HEK293T (cell line): Measurements from ENCODE around the gene SLC9A9.

Source experiments
- CTCF ChIA-PET: fragments of 350-600 bp; formaldehyde crosslinking; extraction: SDS; loops from one replicate; lab custom pipeline; 2021; ENCODE audit warnings: antibody characterized with exemption, inconsistent platforms; lab: Yijun Ruan, JAX
- POLR2A ChIA-PET: fragments of 350-600 bp; formaldehyde crosslinking; extraction: SDS; loops from one replicate; lab custom pipeline; 2020; ENCODE audit warnings: antibody characterized with exemption, inconsistent platforms; lab: Yijun Ruan, JAX
- DNase-seq: peaks from one replicate; pipeline ENCODE4 v3.0.0; 2012; ENCODE audit warnings: mixed read lengths; ENCODE audit errors: extremely low spot score
- ARNT ChIP-seq: fragments of 450-650 bp; IDR thresholded peaks from 2 replicates; pipeline ENCODE4 v1.6.1; 2017; ENCODE audit warnings: mild to moderate bottlenecking
- BHLHE40 ChIP-seq: fragments of 450-650 bp; IDR thresholded peaks from 2 replicates; pipeline ENCODE4 v1.6.1; 2016; ENCODE audit warnings: mild to moderate bottlenecking, moderate library complexity, borderline replicate concordance
- CTBP1 ChIP-seq: fragments of 450-650 bp; IDR thresholded peaks from 2 replicates; pipeline ENCODE4 v1.6.1; 2016; ENCODE audit warnings: borderline replicate concordance
- ELF4 ChIP-seq: fragments of 450-650 bp; IDR thresholded peaks from 2 replicates; pipeline ENCODE4 v1.6.1; 2017; ENCODE audit warnings: antibody characterized with exemption
- FOXA1 ChIP-seq: fragments of 450-650 bp; IDR thresholded peaks from 2 replicates; pipeline ENCODE4 v1.6.1; 2016; ENCODE audit warnings: mild to moderate bottlenecking
- FOXK2 ChIP-seq: fragments of 450-650 bp; IDR thresholded peaks from 2 replicates; pipeline ENCODE4 v1.6.1; 2016; ENCODE audit warnings: mild to moderate bottlenecking
- FOXM1 ChIP-seq: fragments of 450-650 bp; IDR thresholded peaks from 2 replicates; pipeline ENCODE4 v1.6.1; 2017; ENCODE audit warnings: mild to moderate bottlenecking, borderline replicate concordance
- HDGF ChIP-seq: fragments of 450-650 bp; IDR thresholded peaks from 2 replicates; pipeline ENCODE4 v1.6.1; 2017; ENCODE audit warnings: antibody characterized with exemption, borderline replicate concordance
- L3MBTL2 ChIP-seq: fragments of 450-650 bp; conservative IDR thresholded peaks from 2 replicates; pipeline ENCODE4 v1.6.1; 2016; ENCODE audit warnings: mild to moderate bottlenecking
- LEF1 ChIP-seq: fragments of 450-650 bp; IDR thresholded peaks from 2 replicates; pipeline ENCODE4 v1.6.1; 2017; ENCODE audit warnings: mild to moderate bottlenecking, borderline replicate concordance
- NFRKB ChIP-seq: fragments of 450-650 bp; IDR thresholded peaks from 2 replicates; pipeline ENCODE4 v1.6.1; 2016; ENCODE audit warnings: mild to moderate bottlenecking, moderate library complexity
- PKNOX1 ChIP-seq: fragments of 450-650 bp; IDR thresholded peaks from 2 replicates; pipeline ENCODE4 v1.6.1; 2016
- SP1 ChIP-seq: fragments of 450-650 bp; IDR thresholded peaks from 2 replicates; pipeline ENCODE4 v1.6.1; 2017
- SUZ12 ChIP-seq: fragments of 450-650 bp; IDR thresholded peaks from 2 replicates; pipeline ENCODE4 v1.6.1; 2016; ENCODE audit warnings: mild to moderate bottlenecking
- TARDBP ChIP-seq: fragments of 450-650 bp; IDR thresholded peaks from 2 replicates; pipeline ENCODE4 v1.6.1; 2016
- ZNF384 ChIP-seq: fragments of 450-650 bp; IDR thresholded peaks from 2 replicates; pipeline ENCODE4 v1.6.1; 2016

SLC9A9 gene

DNA sequence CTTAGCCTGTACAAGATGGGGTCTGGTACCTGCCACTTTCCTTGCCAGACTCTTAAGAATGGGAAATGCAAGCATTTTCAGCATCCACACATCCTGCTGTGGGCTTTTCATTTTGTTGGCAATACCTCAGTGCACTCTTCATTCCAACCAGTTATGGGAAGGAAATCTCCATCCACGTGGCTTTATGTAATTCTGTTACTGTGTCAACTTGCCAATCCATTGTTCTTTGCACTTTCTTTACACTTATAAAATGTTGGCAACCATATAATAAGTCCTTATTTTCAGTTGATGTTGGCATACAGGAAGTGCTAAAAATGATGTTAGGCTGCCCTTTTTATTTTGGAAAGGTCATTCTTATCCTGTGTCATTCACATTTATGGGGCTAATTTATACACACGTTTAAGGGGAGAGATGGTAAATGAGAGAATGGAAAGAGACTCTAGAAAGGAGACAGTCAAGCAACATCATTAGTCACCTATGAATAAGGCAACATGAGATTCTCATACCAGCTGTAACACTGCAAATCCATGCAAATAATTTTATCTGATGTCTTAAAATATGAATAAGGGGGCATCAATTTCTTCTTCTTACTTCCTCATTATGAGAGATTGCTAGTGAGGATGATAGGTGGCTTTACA, 490.0 kb downstream of the SLC9A9 start:
- TF ChIP-seq ZNF384 (no peak), FOXK2 (no peak), FOXM1 (no peak), SP1 (no peak), ARNT (no peak), L3MBTL2 (no peak), CTBP1 (no peak), TARDBP (no peak), NFRKB (no peak), SUZ12 (no peak)
- CTCF ChIA-PET = no interaction called here
- POLR2A ChIA-PET = no interaction called here
- DNase-seq = no peak

DNA sequence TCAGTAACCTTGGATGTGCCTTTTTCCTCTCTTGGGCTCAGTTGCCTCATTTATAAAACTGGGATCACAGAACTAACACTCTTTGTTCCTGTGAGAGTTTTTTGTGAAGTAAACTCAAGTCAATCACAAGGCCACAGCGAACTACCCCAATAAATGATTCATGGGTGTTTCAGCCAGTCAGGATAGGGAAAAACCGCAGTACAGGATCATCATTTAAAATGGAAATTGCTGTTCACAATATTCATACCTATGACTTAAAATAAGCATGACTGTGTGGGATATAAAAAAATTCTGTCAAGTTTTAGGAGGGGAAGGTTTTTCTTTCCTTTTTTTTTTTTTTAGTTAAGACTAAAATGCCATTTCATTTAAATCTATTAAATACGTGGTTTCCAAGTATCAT, 490.6 kb downstream of the SLC9A9 start:
- POLR2A ChIA-PET = no interaction called here
- no peak for DNase-seq
- CTCF ChIA-PET = no interaction called here
- TF ChIP-seq PKNOX1 (no peak), TARDBP (no peak), SUZ12 (no peak), ZNF384 (no peak), SP1 (no peak), HDGF (no peak), LEF1 (no peak), FOXM1 (no peak), L3MBTL2 (no peak), FOXA1 (no peak), ARNT (no peak), ELF4 (no peak), BHLHE40 (no peak), FOXK2 (no peak)

DNA sequence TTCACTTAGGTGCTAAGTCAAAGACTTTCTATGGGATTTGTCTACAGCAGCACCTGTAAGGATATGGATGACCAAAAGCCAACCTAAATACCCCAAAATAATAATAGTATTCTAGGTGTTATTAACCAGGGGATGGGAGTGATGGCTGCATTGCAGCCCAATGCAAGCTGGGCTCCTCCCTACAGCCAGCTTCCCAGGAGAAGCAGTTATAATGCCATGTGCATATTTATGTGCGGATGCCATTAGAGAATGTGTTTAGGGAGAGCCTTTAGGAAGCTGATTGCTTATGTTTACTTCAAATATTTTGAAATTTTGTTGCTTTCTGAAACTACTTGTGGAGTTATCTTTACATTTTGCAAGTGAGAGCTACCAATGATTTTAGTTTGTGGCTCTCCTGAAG, 491.4 kb downstream of the SLC9A9 start:
- TF ChIP-seq PKNOX1 = no peak
- TF ChIP-seq ELF4 = no peak
- no peak for TF ChIP-seq FOXK2
- no peak for TF ChIP-seq NFRKB
- no peak for TF ChIP-seq BHLHE40
- TF ChIP-seq ZNF384 = no peak
- no peak for TF ChIP-seq FOXM1
- TF ChIP-seq CTBP1 = no peak
- no peak for TF ChIP-seq HDGF
- TF ChIP-seq L3MBTL2 = no peak
- no peak for TF ChIP-seq SUZ12
- no peak for TF ChIP-seq FOXA1
- TF ChIP-seq TARDBP = no peak
- no peak for TF ChIP-seq LEF1
- TF ChIP-seq SP1 = no peak
- no peak for TF ChIP-seq ARNT
- POLR2A ChIA-PET = no interaction called here
- DNase-seq = no peak
- CTCF ChIA-PET = interaction anchor here (0.8 kb wide), 1 partner anchor 8 kb away, joined by 4 read pairs; no protein-coding TSS in a partner anchor

DNA sequence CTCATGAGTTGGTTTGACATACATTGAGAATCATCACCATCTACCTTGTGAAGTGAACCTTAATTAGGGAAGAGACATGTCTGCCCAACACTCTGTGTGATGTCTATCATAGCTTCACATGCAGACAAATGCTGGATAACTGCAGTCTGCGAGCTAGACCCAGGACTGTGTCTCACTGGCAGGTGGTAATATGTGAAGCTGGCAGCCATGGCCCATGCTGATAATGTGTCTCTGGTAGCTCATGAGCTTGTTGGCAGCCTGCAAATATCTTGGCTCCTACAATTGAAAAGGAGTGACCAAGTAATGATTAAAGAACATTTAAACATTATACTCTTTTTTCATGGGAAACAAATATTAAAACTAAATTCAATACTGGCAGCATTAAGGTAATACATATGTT, 493.9 kb downstream of the SLC9A9 start:
- CTCF ChIA-PET = no interaction called here
- POLR2A ChIA-PET = no interaction called here
- no peak for DNase-seq
- no peak for TF ChIP-seq PKNOX1
- TF ChIP-seq NFRKB = no peak

DNA sequence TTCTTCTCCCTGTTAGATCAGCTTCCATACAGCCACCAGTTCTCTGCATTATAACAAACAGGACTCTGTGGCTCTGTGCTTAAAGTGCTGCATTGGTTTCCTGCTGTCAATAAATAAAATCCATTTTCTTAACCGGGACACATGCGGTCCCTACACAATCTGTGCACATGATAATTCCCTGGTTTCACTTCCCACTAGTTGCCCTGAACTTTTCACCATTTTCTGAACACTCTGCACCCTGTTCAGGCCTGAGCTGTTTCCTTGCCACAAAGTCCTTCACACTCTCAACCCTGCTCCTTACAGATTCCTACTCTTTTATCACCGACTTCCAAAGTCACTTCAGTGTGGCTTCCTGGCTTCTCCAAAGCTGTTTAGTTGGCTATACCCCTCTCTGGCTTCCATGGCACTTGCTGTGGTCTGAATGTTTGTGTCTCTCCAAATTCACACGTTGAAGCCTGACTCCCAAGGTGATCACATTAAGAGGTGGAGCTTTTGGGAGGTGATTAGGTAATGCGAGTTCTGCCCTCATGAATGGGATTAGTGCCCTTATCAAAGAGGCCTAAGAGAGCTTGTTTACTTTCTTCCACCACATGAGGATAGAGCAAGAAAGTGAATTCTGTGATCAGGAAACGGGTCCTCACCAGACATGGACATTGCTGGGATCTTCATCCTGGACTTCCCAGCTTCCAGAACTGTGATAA, 495.3 kb downstream of the SLC9A9 start:
- POLR2A ChIA-PET = no interaction called here
- no peak for DNase-seq
- CTCF ChIA-PET = no interaction called here
- TF ChIP-seq L3MBTL2 (no peak), LEF1 (no peak), NFRKB (no peak), TARDBP (no peak), FOXK2 (no peak), FOXA1 (no peak), FOXM1 (no peak), SUZ12 (no peak), HDGF (no peak), CTBP1 (no peak), ZNF384 (no peak)

DNA sequence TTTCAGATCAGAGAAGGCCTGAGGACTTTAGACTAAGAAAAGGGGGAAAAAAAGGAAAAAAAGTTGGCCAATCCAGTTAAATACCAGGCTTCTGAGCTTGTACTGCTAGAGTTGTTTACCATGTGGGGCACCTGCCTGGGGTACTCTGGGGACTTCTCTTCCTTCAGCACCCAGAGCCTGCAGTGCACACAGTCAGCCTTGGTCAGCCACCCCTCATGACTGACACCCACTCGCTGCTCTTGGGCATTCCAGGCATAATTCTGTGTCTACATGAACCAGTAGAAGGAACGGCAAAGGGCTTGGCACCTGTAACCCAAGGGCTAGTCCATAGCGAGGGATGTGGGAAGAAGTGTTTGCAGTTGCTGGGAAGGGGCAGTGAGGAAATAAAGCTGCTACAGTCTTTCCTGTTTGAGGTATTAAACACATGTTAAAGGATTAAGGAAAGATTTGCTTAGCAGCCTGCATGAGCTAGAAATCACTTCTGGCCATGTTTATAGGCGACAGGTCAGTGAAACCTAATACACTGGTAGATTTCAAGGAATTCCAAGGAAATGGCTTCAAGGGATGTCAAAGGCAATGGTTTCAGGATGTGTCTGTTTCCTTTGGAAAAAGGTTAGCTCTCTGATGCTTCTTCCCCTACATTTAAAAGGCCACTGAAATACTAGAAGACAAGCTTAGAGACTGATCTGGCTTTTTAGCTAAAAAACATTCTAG, 496.2 kb downstream of the SLC9A9 start:
- TF ChIP-seq ELF4 (no peak), SP1 (no peak), FOXK2 (no peak), CTBP1 (no peak), NFRKB (no peak), PKNOX1 (no peak), TARDBP (no peak), ARNT (no peak)
- CTCF ChIA-PET = interaction anchor here (0.6 kb wide), 1 partner anchor 18 kb away, joined by 3 read pairs; no protein-coding TSS in a partner anchor
- no peak for DNase-seq
- POLR2A ChIA-PET = no interaction called here
